NCI-H1105 treated with DMSO at 0.1 percent for 48 hours (cell line): ENCODE data around the gene GCLM.
A peak's percentile ranks its signal among the peaks of the same experiment; 100 is the strongest.
"Not testable (repeated sequence)": the region's sequence is repeated elsewhere in the genome, so short reads cannot be mapped to it uniquely, and the experiment has no call there.

Experiments
- DNase-seq: peaks from one replicate; lab custom pipeline; 2025; lab: John Stamatoyannopoulos, UW

The GCLM gene, protein sequence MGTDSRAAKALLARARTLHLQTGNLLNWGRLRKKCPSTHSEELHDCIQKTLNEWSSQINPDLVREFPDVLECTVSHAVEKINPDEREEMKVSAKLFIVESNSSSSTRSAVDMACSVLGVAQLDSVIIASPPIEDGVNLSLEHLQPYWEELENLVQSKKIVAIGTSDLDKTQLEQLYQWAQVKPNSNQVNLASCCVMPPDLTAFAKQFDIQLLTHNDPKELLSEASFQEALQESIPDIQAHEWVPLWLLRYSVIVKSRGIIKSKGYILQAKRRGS

DNA sequence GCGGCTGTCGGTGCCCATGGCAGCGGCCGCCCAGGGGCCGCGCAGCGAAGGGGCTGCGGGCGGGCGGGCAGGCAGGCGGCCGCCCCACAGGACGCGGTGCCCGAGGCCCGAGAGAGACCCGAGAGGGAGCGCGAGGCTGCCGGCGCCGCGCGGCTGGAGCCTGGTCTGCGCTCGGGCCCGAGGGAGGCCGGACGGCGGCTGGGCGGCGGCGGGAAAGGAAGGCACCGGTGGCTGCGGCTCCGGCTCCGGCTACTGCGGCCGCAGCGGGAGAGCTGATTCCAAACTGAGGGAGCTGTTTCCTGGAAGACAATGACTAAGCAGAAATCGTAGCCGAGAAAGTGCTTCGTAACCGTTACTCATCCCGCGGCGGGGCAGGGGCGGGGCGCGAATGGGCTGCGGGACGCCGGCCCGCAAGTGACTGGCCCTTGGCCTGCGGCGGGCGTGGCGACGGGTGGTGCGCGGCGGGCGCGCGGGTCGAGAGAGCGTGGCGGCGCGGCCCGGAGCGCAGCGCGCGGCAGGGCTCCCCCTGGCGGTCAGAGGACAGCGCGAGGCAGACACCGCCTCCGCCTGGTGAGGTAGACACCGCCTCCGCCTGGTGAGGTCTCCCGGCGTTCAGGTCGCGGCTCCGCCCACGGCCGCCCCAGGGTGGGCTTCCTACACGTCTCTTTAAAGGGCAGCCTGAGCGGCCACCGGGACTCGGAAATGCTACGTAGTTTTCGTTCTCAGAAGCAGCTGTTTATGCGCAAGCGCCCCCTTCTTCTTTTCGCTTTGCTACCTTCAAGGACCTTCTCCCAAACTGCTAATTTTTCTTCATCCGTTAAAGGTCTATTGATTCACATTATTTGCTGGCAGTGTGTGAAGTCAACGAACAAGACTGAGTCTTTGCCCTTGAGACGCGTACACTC, at the start of gene GCLM:
Gene GCLM, minus strand, starts transcription at position 285 of the 905 bp plus-strand sequence. Its CDS starts 267 bp downstream, at position 18.
- peak; percentile 88 for DNase-seq

DNA sequence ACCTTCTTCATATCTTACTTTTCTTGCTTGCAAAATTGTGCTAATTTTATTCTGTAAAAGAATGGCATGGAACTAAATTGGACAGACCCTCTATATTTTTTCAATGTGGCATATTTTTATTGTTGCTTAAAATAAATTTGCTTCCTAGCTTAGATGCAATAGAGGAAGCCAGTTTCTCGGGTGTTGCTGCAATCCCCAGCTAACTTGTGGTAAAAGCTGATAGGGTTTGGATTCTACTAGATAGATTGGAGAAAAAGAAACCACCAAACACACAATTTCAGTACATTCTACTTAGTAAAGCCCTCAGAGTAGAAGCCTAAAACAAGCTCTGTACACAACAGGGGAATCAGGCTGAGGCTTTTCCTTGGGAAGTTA, 49.5 kb upstream of the GCLM start:
- no peak for DNase-seq

DNA sequence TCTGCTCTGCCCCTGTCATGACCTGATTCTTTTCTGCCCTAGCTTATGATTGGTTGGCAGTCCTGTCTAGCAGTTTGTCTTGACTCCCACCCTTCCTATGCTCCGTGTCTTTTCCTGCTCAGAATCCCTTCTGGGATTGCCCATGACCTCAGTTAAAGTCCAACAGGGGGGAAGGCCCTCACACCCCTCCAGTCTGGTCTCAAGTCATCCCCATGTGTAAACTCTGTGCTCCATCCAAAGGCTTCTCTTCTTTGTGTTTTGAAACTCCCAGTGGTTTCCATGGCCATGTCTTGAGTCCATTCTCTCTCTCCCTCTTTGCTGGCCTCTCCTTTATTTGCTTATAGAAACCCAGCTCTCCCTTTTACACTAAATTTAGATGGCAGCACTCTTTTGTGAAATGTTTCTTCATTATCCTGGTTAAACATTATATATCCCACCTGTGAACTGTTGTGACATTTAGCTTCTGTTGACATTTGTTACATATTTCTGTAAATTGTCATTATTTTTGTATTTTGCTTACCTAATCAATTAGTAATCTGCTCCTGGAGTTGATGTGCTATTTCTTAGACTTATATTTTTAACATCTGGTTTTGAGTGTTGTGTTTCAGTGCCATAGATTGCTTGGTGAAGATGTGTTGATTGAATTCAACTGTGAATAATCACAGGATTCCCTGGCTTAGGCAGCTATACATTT, 48.9 kb upstream of the GCLM start:
- DNase-seq: no peak

DNA sequence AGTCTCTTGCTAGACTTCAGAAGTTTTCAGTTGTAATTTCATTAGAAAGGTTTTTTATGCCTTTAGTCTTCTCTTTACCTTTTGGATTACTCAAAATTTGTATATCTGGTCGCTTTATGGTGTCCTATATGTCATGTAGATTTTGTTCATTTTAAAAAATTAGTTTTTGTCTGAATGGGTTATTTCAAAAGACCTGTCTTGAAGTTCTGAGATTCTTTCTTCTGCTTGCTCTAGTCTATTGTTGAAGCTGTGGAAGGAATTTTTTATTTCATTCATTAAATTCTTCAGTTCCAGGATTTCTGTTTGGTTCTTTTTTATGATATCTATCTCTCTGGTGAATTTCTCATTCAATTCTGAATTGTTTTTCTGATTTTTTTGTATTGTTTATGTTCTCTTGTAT, 46.5 kb upstream of the GCLM start:
- no peak for DNase-seq

DNA sequence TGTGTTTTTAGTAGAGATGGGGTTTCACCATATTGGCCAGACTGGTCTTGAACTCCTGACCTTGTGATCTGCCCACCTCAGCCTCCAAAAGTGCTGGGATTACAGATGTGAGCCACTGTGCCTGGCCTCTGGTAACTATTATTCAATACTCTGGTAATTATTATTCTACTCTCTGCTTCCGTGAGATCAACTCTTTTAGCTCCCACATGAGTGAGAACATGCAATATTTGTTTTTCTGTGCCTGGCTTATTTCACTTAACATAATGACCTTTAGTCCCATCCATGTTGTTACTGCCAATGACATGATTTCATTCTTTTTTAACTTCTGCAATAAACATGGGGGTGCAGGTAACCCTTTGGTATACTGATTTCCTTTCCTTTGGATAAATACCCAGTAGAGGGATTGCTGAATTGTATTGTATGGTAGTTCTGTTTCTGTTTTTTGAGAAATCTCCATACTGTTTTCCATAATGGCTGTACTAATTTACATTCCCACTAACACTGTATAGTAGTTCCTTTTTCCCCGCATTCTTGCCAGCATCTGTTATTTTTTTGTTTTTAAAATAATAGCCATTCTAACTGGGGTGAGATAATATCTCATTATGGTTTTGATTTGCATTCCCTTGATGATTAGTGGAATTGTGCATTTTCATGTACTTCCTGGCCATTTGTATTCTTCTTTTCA, 37.9 kb upstream of the GCLM start:
- DNase-seq: not testable (repeated sequence)

DNA sequence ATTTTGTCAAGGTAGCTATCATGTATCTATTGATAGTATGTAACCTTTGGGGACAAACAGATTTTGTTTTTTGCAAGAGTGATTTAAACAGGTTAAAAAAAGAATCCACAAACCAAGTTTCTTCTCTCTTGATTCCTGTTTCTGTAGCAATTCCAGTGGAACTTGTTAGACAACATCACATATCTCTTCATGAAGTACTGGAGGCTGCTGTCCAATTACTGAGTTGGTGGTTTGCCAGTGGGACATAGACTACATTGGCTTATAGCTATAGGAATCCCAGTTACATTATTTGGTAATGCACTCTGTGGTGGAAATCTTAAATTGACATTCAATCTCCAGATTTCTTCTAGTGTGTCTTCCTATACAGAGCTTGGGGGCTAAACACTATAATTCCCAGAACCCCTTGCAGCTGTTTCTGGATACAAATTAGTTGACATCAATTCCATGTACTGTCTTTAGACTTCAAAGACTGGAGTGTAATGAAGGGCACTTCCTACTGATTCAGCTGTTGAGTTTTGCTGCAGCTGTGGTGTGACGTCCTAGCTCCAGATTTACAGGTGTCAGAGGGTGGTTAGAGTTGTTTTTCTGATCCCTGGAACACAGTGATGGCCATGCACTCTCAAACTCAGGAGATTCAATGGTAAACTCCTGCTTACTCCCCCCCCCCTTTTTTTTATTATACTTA, 29.4 kb upstream of the GCLM start:
- no peak for DNase-seq

DNA sequence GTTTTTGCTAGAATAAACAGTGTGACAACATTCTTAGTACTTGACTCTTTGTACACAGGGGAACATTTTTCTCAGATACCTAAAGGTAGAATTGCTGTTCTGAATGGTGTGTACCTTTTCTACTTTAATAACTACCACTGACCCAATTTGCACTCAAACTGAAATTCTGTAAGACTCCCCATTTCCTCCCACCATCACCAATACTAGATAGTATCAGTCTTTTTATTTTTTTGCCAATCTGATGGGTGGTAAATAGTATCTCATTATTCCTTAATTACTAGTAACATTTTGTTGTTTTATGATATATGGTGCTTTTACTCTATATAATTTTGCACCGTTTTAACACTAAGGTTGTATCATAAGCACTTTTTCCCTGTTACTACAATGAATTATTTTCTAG, 28.8 kb upstream of the GCLM start:
- no peak for DNase-seq

DNA sequence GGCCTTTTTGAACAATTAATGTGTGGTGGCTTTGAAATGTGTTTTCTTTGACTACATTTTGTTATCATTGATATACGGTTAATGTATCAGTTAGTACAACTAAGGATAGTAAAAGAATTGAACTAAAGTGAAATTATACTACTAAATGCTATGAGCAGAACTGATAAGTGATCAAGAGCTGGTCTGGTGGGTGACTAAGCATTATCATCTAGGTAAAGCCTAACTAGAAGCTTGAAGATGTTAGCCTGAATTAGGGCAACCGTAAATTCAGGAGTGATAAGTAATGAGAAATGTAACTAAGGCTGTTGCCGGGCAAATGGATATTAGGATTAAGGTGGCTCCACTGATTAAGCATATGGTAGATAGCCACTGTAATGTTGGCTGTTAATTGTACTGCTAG, 16.0 kb upstream of the GCLM start:
- DNase-seq: no peak

DNA sequence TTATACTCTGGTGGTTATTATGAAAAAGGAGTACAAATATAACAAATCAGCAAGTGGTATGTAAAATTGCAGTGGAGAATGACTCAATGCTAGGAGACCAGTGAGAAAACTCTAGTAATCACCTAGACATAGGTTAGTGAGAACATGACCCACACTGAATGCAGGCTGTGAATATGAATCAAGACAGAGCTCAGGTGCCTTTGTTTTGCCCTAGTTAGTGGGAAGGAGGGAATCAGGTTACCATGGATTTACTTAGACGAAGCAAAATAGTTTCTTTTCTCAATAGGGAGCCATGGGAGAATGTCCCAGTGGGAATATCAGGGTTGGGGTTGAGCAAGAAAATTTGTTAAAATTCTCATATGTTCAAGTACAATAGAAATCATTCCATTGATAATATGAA, 10.6 kb upstream of the GCLM start:
- DNase-seq: no peak

DNA sequence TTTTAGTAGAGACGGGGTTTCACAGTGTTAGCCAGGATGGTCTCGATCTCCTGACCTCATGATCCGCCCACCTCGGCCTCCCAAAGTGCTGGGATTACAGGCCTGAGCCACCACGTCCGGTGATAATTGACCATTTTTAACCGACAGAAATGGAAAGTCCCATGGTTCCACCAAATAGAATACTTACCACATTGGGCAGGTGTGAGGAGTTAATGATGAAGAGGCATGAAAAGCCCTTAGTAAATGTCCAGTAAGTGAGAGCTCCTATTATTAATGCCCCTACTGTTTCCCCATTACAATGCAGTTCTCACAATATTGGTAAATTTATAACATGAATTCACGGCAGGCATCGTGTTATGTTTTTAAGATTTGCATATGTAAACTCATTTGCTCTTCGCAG, 8.1 kb upstream of the GCLM start:
- DNase-seq: no peak

DNA sequence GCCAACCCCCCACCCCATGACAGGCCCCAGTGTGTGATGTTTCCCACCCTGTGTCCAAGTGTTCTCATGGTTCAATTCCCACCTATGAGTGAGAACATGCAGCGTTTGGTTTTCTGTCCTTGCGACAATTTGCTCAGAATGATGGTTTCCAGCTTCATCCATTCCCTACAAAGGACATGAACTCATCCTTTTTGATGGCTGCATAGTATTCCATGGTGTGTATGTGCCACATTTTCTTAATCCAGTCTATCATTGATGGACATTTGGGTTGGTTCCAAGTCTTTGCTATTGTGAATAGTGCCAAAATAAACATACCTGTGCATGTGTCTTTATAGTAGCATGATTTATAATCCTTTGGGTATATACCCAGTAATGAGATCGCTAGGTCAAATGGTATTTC, 1.6 kb upstream of the GCLM start:
- DNase-seq: not testable (repeated sequence)

DNA sequence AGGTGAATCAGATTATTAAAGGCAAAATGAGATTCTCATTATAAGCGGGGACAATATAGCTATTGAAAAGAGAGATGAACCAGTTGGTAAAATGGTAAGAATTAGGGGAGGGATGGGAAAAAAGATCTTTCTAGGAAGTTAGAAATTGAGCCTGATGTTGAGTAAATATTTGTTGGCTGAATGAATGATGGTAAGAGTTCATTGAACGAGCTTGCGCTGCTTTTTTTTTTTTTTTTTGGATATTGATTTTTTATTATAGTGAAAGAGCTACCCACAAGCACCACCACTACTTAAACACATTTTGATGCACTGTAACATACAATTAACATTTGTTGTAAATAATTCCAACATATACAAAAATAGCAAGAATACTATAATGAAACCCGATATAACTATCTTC, 1.1 kb upstream of the GCLM start:
- DNase-seq: no peak

DNA sequence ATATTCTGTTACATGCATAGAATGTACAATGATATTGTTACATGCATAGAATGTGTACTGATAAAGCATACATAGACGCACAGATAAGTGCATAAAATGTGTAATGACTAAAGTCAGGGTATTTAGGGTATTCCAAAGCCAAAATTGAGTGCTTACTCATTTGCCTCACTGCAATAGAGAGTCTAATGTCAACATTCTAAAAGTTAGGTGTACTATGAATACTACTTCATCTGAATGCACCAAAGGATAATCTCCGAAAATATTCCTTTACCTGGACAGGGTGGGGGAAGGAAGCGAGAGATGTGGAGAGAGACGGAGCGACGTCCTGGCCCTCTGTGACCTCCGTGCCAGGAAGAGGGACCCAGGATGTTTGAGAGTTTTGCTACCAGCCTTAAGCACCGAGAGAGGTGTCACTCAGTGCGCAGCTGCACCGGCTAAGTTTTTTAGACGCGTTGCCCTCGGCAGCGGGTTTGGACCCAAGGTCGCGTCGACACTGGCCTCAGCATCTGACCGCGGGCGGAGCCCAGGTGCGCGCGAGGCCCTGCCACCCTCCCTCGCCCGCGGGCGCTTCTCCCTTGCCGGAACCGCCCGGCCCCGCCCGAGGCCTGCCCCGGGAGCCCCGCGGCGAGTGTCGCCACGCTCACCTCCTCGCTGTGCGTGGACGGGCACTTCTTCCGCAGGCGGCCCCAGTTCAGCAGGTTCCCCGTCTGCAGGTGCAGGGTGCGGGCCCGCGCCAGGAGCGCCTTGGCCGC, 660 bp downstream of the GCLM start:
- DNase-seq: peak; percentile 18

DNA sequence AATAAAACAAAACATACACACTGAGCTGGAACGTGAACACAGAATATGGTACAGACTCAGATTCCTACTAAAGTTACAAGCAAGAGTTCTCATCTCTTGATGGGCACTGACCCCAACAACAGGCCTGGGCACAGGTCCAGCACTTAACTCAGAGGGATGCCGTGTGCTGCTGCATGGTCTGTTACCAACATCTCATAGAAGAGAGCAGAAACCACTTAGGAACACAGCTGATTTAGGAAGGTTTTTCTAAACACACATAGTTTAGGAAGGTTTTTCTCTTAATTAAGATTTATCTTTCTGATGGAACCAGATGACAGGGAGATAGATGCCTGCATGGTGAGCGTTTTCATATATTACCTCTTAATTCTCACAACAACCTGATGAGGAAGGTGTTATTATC, 1.5 kb downstream of the GCLM start:
- DNase-seq: peak; percentile 62

DNA sequence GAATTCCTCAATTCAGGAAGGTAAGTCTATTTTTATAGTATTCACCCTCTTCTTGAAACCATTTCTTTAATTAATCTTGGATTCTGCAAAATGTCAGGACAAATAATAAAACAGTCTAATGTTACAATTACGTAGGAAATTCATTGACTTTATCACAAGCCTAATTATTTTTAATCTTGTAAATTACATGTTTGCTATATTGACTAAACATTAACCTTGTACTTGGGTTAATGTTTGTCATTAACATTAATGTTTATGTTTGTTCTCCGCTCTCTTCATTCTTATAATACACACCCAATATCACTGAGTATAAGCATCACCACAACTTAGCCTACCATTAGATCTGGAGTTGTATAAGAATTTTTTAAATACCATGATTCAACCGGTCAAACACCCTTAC, 2.8 kb downstream of the GCLM start:
- DNase-seq: no peak

DNA sequence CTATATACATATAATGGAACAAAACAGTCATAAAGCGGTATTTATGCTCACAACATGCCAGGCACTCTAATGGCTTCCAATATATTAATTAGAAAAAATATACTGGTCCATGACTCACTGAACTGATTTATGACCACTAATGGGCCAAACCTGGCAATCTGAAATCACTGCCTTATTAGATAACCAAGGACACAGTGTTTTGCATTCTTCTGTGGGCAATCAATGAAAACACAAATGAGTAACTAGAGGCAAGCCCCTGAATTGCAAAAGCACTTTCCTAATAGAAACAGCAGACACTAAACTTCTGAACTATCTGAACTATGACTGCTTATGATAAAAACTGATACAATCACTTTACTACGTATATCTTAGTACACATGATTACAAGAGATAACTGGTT, 3.5 kb downstream of the GCLM start:
- DNase-seq: no peak

DNA sequence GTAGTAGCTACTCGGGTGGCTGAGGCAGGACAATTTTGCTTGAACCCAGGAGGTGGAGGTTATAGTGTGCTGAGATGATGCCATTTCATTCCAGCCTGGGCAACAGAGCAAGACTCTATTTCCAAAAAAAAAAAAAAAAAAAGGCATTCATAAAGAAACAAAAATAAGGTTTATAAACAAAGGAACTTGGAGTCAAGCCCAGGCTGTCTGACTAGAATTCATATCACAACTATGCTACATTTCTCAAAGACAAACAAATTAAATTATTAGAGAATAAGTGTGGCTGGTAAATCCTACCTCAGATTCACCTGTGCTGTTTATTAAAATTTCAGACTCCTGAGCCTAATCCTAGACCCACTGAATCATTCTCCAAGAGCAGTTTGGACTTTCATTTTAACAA, 4.2 kb downstream of the GCLM start:
- no peak for DNase-seq

DNA sequence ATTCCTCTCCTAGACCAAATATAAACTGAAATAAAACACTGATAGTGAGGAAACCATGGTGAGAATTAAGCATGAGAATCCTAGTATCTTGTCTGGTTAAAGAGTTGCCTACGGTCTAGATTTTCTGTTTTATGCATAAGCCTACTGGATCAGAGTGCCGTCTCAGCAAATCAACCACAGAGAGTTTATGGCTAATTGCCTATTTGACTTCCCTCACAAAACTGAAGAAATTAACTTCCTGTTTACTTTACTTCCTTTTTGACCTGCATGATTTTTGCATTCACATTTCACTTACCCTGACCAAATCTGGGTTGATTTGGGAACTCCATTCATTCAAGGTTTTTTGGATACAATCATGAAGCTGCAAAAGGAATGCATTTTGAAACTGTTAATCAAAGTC, 5.0 kb downstream of the GCLM start:
- no peak for DNase-seq

DNA sequence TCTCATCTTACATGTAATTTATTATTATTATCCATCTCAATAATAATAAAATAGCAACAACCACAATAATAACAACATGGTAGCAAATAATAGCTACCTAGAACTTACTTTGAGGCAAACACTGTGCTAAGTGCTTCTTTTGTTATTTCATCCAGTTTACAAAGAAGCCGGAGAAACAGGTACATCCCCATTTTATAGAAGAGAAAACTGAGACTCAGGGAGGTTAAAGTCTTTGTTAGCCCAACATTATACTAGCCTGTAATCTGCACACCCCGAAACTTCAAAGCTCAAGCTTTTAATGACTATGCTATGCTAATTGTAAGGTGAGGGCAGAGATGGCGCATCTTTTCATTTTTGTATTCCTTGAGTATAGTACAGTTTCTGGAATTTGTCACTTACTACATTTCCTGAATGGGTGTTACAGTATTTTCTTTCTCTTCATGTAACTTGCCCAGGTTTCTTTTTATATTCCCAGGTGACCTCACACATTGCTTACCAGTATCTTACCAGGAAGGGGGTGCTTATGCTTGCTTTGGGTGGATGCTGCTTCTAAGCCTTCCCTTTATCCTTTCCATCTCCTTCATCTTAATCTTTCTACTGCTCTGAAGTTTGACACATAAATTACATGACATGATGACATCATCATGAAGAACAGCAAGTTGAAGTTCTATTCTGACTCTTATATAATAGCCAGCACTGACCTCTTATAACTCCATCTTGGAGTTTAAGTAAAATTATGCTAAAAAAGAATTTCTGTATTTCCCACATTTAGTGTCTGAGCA, 8.3 kb downstream of the GCLM start:
- DNase-seq: no peak

DNA sequence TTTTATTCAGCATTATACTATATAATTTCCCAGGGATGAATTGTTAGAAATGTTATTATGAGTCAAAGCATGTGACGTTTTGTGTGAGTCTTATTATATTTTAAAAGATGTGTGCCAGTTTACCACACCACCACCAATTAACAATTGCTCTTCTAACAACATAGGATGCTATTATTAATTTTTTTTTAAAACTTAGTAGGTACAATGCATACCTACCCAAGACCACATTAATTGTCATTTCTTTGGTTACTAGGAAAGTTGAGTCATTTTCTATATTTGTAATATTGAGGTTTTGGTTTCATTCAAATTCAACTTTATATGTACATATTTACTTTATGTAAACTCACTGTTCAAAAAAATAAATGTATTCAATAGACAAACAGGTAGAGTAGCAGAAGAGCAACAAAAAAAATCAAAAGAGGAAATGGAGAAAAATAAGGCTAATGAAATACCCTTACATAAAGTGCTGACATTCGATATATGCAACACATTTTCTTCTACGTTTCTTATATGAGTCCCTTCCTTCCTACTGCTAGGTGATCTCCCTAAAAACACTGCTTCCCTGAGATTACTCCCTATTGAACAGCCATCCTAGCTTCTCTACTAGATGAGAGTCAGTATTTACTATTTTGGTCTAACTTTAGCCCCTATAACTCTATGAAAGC, 9.6 kb downstream of the GCLM start:
- DNase-seq: no peak
